T-helper 1 cell treated with Interleukin-12 subunit alpha and Interleukin-12 subunit beta and Interleukin-4 antibody, amounts not matched to agents 30 ng/mL and 1 ng/mL, for 36 hours (primary cell): ENCODE results near the gene RPL29. TPM values are rescaled to one million over a fixed set of nuclear protein-coding genes. Genes with fewer than 3 reads are reported as not detected.
"Not testable (repeated sequence)": the region's sequence is repeated elsewhere in the genome, so short reads cannot be mapped to it uniquely, and the experiment has no call there.

Experiments used
- intact Hi-C: fragments of 100-400 bp; cut with micrococcal nuclease; formaldehyde crosslinking; loops from one replicate; pipeline ENCODE4 v1.15.1; 2024
- total RNA-seq: library from RNA; stranded (reverse); gene quantifications from 2 replicates; pipeline ENCODE4 v1.2.3, GENCODE V29; 2022

Gene RPL29
- total RNA-seq, 1 donor from 2014 or later: 1,243 TPM

DNA sequence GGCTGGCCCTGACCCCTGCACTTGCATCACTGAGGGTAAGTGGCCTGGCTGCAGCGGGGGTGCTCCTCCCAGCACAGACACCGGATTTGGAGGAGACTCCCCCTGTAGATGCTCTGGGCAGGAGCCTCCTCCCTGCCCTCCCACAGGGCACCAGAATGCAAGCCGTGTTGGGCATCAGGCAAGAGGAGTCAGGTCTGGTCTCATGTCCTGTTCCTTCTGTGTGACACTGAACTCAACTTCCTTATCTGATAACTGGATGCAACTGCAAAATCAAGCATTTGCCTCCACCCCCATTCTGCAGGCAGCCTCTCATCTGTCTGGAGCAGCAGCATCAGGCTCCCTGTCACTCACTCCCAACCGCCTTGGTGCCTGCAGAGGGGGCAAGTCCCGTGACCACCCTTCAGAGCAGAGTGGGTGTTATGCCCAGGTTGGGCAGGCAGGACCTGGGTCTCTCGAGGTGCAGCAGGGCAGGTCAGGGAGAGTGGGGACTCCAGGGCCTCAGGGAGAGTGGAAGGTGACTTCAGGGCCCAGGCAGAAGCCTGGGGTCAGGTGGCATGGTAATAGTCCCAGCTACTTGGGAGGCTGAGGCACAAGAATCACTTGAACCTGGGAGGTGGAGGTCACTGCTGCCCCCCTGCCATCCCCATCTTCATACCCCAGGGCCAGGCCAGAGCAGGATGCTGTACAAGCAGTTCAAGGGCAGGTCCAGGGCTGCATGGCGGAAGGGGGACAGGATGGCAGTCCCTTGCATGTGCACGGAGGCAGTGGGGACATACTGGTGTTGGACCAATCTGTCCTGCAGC is 10.5 kb upstream of the RPL29 start:
- intact Hi-C loops: no loop called here

DNA sequence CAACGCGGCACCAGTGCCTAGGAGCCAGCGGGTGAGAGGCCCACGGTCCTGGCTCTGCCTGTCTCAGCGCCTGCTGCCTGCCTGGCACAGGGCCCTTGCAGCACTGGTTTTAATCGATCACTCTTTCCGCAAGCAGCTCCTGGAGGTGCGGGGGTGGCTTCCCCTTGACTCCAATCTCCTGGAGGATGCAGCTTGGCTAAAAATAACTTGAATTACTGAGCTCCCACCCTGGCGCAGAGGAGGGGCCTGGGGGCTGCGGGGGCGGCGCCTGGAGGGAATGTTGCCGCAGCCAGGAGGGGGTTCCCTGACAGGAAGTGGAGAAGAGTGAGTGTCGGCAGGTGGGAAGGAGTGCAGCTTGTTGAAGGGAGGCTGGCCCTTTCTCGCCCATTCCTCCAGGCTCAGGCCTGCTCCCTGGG is 9.9 kb upstream of the RPL29 start:
- intact Hi-C loops: no loop called here

DNA sequence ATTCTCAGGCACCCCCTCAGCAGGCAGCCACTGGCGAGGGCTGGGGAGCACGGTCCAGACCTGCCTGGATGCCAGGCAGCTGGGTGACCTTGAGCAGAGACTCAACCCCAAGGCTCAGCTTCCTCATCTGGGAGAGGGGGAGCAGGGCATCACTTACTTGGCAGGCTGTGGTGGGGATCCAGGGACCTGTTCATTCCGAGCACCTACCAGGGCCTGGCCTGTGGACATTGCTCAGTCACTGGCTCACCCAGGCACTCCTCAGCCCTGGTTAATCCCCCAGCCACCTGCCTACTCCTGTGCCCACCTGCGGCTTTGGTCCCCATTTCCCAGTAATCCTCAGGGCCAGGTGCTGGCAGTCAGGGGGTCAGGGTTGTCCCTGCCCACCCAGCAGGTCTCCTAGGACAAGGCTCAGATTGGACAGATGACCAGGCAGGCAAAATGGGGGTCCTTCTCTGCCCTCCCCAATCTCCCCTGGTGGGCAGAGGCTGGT is 9.3 kb upstream of the RPL29 start:
- intact Hi-C loops: no loop called here

DNA sequence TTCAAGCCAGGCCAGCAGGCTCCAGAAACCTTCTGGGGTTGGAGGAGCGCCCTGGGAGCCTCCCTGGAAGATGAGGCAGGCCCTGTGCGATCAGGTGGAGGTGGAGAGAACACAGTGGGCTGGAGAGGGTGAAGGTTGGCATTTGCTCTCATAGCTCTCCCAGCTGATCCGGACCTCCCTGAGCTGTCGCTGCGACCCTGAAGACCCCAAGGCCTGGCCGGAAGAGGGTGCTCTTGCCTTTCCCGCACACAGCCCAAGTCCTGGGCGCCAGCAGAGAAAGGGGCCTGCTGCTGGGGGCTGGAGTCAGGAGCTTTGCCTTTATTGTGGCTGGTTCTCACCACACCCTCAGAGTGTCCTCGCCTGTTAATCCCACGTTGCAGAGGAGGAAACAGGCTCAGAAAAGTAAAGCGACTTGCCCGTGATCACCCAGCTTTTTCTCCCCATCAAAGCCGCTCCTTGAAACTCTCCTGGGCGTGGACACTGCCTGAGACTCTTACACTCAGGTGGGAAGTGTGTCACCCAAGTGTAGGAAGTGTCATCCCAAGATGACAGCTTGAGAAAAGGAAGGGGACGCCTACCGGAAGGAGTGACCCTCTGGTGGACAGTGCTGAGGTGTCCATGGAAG is 8.6 kb upstream of the RPL29 start:
- intact Hi-C loops: no loop called here

DNA sequence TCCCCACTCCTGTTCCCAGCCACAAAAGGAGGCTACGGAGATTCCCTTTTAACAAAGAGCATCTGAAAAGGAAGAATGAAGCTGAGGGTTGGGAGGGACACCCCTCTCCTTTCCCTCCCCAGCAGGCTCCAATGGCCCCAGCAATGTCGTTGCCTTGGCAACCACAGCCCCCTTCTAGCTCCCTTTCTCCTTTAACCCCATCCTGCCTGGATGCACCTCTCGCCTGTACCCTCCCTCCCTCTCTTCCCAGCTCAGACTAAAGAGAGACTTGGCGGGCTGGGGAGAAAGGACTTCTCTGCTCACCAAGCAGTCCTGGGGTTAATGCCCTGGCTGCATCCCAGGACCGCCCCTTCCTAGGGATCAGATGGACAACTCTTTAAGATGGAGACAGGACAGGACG is 7.1 kb upstream of the RPL29 start:
- intact Hi-C loops: no loop called here

DNA sequence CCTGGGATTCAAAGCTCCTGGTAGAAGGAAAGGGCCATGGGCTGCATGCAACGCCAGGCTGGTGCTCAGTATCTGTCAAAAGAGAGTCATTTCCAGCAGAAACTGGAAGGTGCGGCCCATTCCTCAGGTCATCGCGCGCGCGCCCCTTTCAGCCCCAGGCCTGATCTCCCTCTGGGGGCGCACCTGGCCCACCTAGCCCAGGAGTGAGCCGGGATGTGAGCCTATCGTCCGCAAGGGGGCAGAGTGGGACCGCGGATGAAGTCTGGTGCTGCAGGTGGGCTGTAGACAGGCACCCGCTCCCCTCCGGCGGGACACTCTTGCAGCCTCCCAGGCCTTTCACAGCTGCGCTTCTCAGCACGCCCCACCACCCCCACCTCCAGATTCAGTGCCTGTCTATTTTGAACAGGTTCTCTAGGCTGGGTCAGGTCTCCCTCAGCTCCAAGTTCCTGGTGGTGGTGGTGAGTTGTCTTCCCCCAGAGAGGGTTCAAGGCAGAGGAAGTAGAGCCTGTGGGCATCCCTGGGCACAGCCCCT is 5.8 kb upstream of the RPL29 start:
- intact Hi-C loops: loop anchor here (1.0 kb wide), 4 partner anchors 56 to 338 kb away; no protein-coding TSS in a partner anchor

DNA sequence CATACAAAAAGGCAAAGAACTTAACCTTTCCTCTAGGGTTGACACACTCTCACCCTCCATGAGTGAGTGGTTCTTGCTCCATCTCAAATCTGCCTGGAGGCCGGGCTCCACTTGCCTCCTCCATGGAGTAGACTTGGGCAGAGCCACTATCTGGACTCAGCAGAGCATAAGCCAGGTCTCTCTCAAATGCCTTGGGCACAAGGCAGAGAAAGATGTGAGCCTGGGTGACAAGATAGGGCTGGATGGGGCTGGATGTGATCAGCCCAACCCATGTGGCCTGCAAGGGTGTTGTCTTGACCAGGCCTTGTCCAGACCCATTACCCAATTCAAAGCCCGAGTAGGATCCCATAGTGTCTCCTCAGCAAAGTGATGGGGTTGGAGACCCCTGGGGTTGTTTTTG is 4.2 kb upstream of the RPL29 start:
- intact Hi-C loops: loop anchor here (5.0 kb wide), 1 partner anchor 537 kb away; the partner anchor contains the start of gene UQCC5

DNA sequence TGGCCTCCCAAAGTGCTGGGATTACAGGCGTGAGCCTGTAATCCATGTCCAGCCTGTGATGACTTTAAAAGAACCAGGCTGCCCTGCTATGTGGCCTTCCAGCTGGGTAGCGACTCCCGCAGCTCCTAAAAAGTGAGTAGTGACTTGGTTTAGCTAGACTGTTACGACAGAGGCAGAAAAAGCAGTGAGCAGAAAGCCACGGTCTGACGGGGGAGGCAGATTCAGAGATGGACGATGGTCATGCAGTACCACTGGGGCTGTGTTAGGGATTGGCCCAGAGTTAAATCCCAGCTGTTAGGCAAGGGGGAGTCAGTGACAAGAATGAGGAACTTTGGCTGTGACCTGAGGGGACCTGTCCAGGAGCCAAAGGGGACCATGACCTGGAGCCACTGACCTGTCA is 3.1 kb upstream of the RPL29 start:
- intact Hi-C loops: loop anchor here (5.0 kb wide), 1 partner anchor 539 kb away; the partner anchor contains the start of gene UQCC5

DNA sequence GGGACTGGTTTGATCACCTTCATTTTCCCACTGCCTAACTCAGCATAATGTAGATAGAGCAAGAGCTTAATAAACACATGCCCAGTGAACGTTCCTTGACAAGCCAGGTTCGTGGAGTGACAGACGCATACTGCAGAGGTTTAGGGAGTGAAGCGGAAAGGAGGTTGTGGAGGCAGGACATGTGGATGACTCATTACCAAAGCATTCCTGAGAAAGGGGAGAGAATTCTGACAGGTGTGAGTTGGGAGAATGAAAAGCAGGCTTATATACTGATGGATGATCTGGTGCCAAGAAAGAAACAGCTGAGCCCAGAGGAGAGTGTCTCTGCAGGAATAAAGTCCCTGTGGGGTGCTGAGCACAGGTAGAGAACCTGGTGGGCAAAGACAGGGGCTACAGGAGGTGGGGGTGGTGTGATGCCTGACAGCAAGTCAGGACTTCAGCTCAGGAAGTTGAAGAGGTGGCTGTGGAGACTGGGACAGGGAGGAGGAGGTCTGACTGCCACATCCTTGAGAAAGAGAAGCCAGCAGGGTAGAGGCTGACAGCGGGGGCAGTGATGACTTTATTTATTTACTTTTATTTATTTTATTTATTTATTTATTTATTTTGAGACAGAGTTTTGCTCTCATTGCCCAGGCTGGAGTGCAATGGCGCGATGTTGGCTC is 2.4 kb upstream of the RPL29 start:
- intact Hi-C loops: loop anchor here (5.0 kb wide), 1 partner anchor 539 kb away; the partner anchor contains the start of gene UQCC5

DNA sequence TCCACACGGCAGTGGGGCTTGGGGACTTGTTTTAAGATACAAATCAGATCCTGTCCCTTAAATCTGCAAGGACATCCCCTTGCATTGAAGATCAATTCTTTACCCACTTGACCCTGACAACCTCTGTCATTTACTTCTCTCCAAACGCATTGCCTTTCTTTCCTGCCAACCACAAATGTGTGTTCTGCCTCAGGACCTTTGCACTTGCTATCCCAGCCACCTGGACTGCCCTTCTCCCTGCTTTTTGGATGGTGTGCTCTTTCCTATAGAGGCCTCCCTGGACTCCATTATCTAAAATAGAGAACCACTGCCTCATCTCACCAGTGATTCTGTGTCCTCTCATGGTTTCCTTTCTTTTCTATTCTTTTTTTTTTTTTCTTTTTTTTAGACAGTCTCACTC is 1.5 kb upstream of the RPL29 start:
- intact Hi-C loops: loop anchor here (5.0 kb wide), 1 partner anchor 540 kb away; the partner anchor contains the start of gene UQCC5

DNA sequence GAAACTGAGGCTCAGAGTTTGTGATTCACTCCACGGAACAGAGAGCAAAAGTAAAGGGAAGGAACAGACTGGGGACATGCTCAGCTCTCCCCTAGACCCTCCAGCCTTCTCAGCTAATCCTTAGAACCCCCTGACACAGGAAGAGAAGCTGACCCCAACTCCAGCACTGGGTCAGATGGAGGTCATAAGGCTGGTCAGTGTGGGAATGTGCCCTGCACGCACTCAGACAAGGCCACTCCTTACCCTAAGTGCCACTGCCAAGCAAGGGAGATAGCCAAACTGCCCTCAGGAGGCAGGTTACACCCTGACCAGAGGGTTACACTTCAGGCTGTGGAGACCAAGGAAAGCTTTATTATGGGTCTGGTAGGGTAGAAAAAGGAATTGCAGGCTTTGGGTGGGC is 1.2 kb downstream of the RPL29 start:
- intact Hi-C loops: loop anchor here (2.0 kb wide), 1 partner anchor 244 kb away; the partner anchor contains the start of gene TWF2

DNA sequence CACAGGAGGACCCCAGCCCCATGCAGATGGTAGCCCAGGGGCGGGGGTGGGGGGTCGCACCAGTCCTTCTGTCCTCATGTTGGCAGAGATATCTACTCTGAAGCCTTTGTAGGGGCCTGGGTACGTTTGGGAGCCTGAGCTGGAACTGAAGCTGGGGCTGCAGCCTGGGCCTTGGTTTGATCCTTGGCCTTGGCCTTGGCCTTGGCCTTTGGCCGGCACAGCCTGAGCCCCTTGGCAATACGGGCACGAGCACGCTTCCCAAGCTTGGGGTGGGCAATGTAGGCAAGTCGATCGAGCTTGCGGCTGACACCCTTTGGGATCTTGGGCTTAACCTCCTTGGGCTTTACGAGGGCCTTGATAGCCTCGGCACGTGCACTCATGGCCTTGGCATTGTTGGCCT is 2.0 kb downstream of the RPL29 start:
- intact Hi-C loops: loop anchor here (2.0 kb wide), 1 partner anchor 245 kb away; the partner anchor contains the start of gene TWF2

DNA sequence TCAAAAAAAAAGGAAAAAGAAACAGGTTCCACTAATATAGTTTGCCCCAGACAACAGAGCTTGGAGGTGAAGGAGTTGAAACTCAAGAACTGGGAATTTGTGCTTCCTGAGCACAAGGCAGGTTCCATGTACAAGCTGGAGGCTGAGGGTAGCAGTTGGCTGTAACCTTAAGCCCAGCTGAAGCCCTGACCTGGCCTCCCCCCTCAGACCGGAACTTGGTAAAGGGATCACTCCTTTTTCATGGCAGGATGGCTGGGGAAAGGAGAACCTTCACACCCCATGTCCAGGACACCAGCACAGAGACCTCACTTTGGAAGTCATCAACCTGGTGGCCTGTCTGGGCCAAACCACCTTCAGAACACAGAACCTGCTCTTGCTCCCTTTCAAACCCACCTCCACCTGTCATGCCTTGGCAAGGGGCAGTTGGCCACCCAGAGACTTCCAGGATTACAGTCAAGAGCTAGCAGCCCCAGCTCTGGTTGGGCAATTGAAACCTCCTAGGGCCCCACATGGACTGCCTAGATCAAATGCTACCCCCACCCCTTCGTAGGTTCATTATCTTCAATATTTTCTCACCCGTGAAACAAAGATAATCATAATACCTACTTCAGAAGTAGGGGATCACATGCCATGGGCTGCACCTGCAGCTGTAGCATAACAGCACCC is 3.5 kb downstream of the RPL29 start:
- intact Hi-C loops: no loop called here

DNA sequence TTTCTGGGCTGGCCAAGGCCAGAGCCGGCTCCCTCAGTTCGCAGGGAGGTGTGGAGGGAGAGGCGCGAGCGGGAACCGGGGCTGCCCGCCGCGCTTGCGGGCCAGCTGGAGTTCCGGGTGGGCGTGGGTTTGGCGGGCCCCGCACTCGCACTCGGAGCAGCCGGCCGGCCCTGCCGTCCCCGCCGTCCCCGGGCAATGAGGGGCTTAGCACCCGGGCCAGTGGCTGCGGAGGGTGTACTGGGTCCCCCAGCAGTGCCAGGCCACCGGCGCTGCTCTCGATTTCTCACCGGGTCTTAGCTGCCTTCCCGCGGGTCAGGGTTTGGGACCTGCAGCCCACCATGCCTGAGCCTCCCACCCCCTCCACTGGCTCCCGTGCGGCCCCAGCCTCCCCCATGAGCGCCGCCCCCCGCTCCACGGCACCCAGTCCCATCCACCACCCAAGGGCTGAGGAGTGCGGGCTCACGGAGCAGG is 5.2 kb downstream of the RPL29 start:
- intact Hi-C loops: not testable (repeated sequence)

DNA sequence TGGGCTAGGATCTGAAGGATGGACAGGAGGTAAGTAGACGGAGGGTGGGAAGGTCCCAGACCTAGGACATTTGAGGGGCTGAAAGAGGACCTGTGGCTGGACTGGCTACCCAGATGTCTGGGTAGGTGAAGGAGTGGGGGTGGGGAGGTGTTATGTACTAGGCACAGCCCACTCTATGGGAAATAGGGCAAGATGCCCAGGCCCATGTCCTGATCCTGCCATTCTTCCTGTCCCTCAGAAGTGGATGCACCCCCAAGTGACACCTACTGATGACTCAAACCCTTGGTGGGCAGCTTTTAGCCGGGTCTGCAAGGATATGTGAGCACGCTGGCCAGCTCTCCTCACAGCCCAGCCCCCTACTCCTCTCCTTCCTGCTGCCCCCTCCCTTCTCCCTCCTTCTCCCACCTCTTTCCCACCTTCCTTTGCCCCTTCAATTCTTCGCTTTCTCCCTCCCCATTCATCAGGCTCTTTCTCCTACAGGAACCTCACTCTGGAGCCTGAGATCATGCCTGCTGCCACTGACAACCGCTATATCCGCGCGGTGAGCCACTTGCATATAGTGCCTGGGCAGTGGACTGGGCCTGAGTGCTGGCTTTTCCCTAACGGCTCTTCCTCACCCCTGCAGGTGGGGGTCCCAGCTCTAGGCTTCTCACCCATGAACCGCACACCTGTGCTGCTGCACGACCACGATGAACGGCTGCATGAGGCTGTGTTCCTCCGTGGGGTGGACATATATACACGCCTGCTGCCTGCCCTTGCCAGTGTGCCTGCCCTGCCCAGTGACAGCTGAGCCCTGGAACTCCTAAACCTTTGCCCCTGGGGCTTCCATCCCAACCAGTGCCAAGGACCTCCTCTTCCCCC is 7.2 kb downstream of the RPL29 start:
- intact Hi-C loops: no loop called here

DNA sequence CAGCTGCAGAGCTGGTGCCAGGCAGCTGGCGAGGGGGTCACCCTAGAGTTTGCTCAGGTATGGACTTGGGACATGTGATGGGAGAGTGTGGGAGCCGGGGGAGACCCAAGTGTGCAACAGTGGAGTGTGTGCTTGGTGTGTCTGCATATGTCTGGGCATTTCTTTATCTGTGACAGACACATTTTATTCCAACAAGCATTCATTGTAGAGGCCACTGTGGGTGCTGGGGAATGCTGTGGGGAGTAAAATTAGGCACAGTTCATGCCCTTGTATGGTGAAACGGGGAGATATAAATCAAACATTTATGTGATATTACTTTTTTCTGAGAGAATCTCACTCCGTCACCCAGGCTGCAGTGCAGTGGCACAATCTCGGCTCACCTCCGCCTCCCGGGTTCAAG is 8.1 kb downstream of the RPL29 start:
- intact Hi-C loops: no loop called here

DNA sequence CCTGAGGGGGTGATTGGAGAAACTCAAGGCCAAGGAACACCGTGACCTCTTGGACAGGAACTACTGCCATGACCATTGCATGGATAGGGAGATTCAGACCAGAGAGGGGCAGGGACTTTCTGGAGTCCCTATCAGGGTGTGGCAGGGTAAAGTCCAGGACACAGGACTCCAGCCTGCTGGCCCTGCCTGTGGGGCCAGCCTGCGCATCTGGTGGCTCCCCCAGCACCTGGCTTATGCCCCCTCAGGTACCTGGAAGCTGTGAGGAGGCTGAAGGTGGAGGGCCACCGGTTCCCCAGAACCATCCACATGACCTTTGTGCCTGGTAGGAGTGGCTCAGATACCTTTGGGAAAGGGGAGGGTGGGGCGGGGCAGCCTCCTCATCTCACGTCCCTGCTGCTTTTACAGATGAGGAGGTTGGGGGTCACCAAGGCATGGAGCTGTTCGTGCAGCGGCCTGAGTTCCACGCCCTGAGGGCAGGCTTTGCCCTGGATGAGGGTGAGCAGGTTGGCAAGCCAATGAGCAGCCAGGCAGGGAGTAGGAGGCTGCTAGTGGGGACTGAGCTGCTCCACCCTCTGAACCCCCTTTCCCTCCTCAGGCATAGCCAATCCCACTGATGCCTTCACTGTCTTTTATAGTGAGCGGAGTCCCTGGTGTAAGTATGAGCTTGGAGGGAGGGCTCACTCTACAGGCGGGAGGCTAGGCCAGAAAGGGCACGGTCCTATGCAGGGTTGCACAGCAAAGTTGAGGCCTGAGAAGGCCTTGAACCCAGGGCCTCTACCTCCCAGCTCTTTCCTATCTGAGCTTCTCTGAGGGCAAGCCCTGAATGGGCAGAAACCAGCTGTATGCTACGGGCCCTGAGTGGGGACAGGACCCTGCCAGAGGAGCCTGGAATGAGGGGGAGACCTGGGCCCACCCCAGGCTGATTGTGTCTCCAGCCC is 9.4 kb downstream of the RPL29 start:
- intact Hi-C loops: no loop called here

DNA sequence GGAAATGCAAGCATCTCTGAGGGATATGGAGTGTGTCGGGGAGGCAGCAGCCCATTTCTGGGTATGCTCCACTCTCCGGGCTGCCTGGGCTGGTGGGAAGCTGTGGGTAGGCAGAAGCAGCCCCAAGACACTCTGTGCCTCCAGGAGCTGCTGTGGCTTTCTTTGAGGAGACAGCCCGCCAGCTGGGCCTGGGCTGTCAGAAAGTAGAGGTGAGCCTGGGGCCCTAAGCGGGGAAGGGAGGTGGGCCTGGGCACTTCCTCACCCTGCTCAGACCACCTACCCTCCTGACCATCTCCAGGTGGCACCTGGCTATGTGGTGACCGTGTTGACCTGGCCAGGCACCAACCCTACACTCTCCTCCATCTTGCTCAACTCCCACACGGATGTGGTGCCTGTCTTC is 10.6 kb downstream of the RPL29 start:
- intact Hi-C loops: no loop called here

DNA sequence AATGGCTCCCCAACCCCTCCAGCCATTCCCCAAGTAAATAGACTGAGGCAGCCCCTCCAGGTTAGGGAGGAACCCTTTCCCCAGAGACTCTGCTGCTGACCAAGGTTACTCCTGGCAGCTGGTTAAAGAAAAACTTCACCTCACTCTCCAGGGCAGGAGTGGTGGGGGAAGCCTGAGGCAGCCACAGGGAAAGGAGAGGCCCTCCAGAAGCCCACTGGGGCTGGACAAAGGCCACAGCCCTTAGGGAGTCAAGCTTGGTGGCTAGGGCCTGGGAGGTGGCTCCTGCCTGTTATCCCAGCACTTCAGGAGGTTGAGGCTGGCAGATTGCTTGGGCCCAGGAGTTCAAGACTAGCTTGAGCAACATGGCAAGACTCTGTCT is 11.4 kb downstream of the RPL29 start:
- intact Hi-C loops: no loop called here
